Neutrophil (primary cell): ENCODE data around the gene NAP1L4.

Experiments
- H3K27ac ChIP-seq: fragments of 200-600 bp; sonication (generic); 2 replicates; pipeline ENCODE4 v1.5.1; 2016; ENCODE audit warnings: mild to moderate bottlenecking, moderate library complexity
- H3K27me3 ChIP-seq: fragments of 200-600 bp; sonication (generic); 2 replicates; pipeline ENCODE4 v1.6.0; 2016; ENCODE audit warnings: mild to moderate bottlenecking
- H3K36me3 ChIP-seq: fragments of 200-600 bp; sonication (generic); 2 replicates; pipeline ENCODE4 v1.5.1; 2017
- H3K4me1 ChIP-seq, 2 experiments: fragments of 200-600 bp in 1 of 2; sonication (generic) in 1 of 2; 1 replicate in 1 of 2; 2 replicates in 1 of 2; pipeline versions ENCODE4 v1.5.1 to v1.6.1; 2013 to 2016; ENCODE audit warnings: low read depth in 1 of 2, low read length in 1 of 2, mild to moderate bottlenecking in 1 of 2, moderate library complexity in 1 of 2; ENCODE audit not compliant: control insufficient read depth in 1 of 2, insufficient read depth in 1 of 2
- H3K4me3 ChIP-seq, 2 experiments: fragments of 200-600 bp in 1 of 2; sonication (generic) in 1 of 2; 1 replicate in 1 of 2; 2 replicates in 1 of 2; pipeline ENCODE4 v1.5.1; 2013 to 2016; ENCODE audit warnings: low read depth in 1 of 2, low read length in 1 of 2, mild to moderate bottlenecking in 1 of 2, moderate library complexity in 1 of 2
- H3K9me3 ChIP-seq: fragments of 200-600 bp; sonication (generic); 2 replicates; pipeline ENCODE4 v1.5.1; 2016
- CTCF ChIP-seq: fragments of 200-600 bp; sonication (generic); IDR thresholded peaks from 2 replicates; pipeline ENCODE4 v1.5.1; 2016; ENCODE audit warnings: antibody characterized with exemption

NAP1L4 gene

GRCh38 chr11:2929950-2930703 lies 62.0 kb downstream of the NAP1L4 start:
- peaks cover 28 to 40% of the 10 kb centered on the region in 2 experiments for H3K4me1 ChIP-seq
- no peak overlapping the region for H3K27ac ChIP-seq
- H3K4me3 ChIP-seq: peak overlapping the region; percentile 30 to 52
- TF ChIP-seq CTCF: no peak
- H3K9me3 ChIP-seq: no peaks in the 10 kb centered on the region
- peaks cover 68% of the 10 kb centered on the region for H3K27me3 ChIP-seq
- no peaks in the 10 kb centered on the region for H3K36me3 ChIP-seq

GRCh38 chr11:2929531-2929949 lies 62.6 kb downstream of the NAP1L4 start:
- no peak for TF ChIP-seq CTCF
- Histone ChIP-seq H3K4me1 (peaks cover 28 to 40% of the 10 kb centered on the region in 2 experiments), H3K27ac (no peak overlapping the region), H3K36me3 (no peaks in the 10 kb centered on the region), H3K9me3 (no peaks in the 10 kb centered on the region), H3K4me3 (peak overlapping the region; percentile 30 to 52), H3K27me3 (peaks cover 68% of the 10 kb centered on the region)

GRCh38 chr11:2928605-2929530 lies 63.3 kb downstream of the NAP1L4 start, which contains the start of gene PHLDA2:
TSS of gene PHLDA2 (minus strand) at chr11:2929420. CDS start at chr11:2929364, 56 bp downstream.
- no peaks in the 10 kb centered on the region for H3K9me3 ChIP-seq
- H3K4me3 ChIP-seq: peak within 1 kb of the TSS; percentile 30 to 52
- peaks cover 27 to 40% of the 10 kb centered on the region in 2 experiments for H3K4me1 ChIP-seq
- TF ChIP-seq CTCF: peak; percentile 25
- H3K27ac ChIP-seq: no peak within 1 kb of the TSS
- H3K27me3 ChIP-seq: peaks cover 68% of the 10 kb centered on the region
- no peaks in the 10 kb centered on the region for H3K36me3 ChIP-seq

- Histone ChIP-seq H3K27ac (no peak overlapping the region), H3K27me3 (peaks cover 68% of the 10 kb centered on the region), H3K4me3 (no peak overlapping the region), H3K9me3 (no peaks in the 10 kb centered on the region), H3K4me1 (peaks cover 18 to 31% of the 10 kb centered on the region in 2 experiments), H3K36me3 (no peaks in the 10 kb centered on the region)
- no peak for TF ChIP-seq CTCF
Observed at GRCh38 chr11:2927851-2928604, 64.1 kb downstream of the NAP1L4 start.
